HG03045 (cell line): Measurements from ENCODE around the gene OPA3.

ENCODE experiments used
- ATAC-seq: cut with Tn5 transposase; IDR thresholded peaks from one replicate; pipeline ENCODE4 v1.9.1; 2021; ENCODE audit warnings: mild to moderate bottlenecking, moderate library complexity; ENCODE audit not compliant: unreplicated experiment

Gene OPA3

GRCh38 chr19:45484273-45484945, 100.2 kb downstream of the OPA3 start:
- ATAC-seq, result no peak

GRCh38 chr19:45483033-45483432, 101.6 kb downstream of the OPA3 start:
- ATAC-seq, result no peak

GRCh38 chr19:45478454-45479238, 106.0 kb downstream of the OPA3 start:
- ATAC-seq, result peak; percentile 62

- ATAC-seq, result no peak
Measured at GRCh38 chr19:45477713-45478453, 106.7 kb downstream of the OPA3 start.
